Mesenchymal stem cell (in vitro differentiated cells and primary cell): ENCODE measurements around the gene CA9.

Source experiments
- DNase-seq: peaks from one replicate; pipeline ENCODE4 v3.0.0-alpha.2; 2013
- H2AFZ ChIP-seq: one replicate; pipeline ENCODE4 v1.6.1; 2013; ENCODE audit warnings: low read depth, mild to moderate bottlenecking, control low read depth, inconsistent platforms, low read length, moderate library complexity
- H2AK5ac ChIP-seq: 2 replicates; pipeline ENCODE4 v1.6.1; 2013; ENCODE audit warnings: low read length, moderate library complexity, mild to moderate bottlenecking, inconsistent platforms; ENCODE audit not compliant: severe bottlenecking
- H2BK120ac ChIP-seq: one replicate; pipeline ENCODE4 v1.6.1; 2013; ENCODE audit warnings: low read depth, mild to moderate bottlenecking, inconsistent platforms, low read length, moderate library complexity
- H2BK12ac ChIP-seq, 2 experiments: one replicate each; pipeline ENCODE4 v1.6.1; 2013; ENCODE audit warnings: inconsistent platforms in 2 of 2, low read length in 2 of 2, mild to moderate bottlenecking in 2 of 2, moderate library complexity in 2 of 2, control low read depth in 1 of 2
- H2BK15ac ChIP-seq: one replicate; pipeline ENCODE4 v1.6.1; 2013; ENCODE audit warnings: mild to moderate bottlenecking, low read depth, inconsistent platforms; ENCODE audit not compliant: poor library complexity, severe bottlenecking
- H2BK5ac ChIP-seq: 2 replicates; pipeline ENCODE4 v1.6.1; 2013; ENCODE audit warnings: low read depth, mild to moderate bottlenecking, low read length, control low read depth, inconsistent platforms; ENCODE audit not compliant: poor library complexity, severe bottlenecking
- H3K14ac ChIP-seq, 2 experiments: one replicate each; pipeline ENCODE4 v1.6.1; 2013; ENCODE audit warnings: inconsistent platforms in 2 of 2, low read length in 2 of 2, control low read depth in 1 of 2, mild to moderate bottlenecking in 1 of 2, moderate library complexity in 1 of 2
- H3K18ac ChIP-seq, 2 experiments: one replicate each; pipeline ENCODE4 v1.6.1; 2013; ENCODE audit warnings: inconsistent platforms in 2 of 2, low read length in 2 of 2, control low read depth in 1 of 2, low read depth in 1 of 2, mild to moderate bottlenecking in 1 of 2
- H3K23ac ChIP-seq, 2 experiments: one replicate each; pipeline ENCODE4 v1.6.1; 2013; ENCODE audit warnings: inconsistent platforms in 2 of 2, low read length in 2 of 2, mild to moderate bottlenecking in 2 of 2, moderate library complexity in 2 of 2, control low read depth in 1 of 2
- H3K27ac ChIP-seq: 2 replicates; pipeline ENCODE4 v1.5.1; 2013; ENCODE audit warnings: mild to moderate bottlenecking, moderate library complexity, low read length, control low read depth, inconsistent platforms; ENCODE audit not compliant: poor library complexity, severe bottlenecking
- H3K27me3 ChIP-seq, 2 experiments: 2 replicates each; pipeline versions ENCODE4 v1.6.1 to v1.7.0; 2013; ENCODE audit warnings: low read length in 2 of 2, mild to moderate bottlenecking in 2 of 2, moderate library complexity in 2 of 2, control low read depth in 1 of 2, inconsistent platforms in 1 of 2; ENCODE audit not compliant: control insufficient read depth in 1 of 2, insufficient read depth in 1 of 2
- H3K36me3 ChIP-seq, 2 experiments: 2 replicates each; pipeline versions ENCODE4 v1.6.1 to v1.7.0; 2013; ENCODE audit warnings: low read length in 2 of 2, control low read depth in 1 of 2, inconsistent platforms in 1 of 2, low read depth in 1 of 2, mild to moderate bottlenecking in 1 of 2; ENCODE audit not compliant: insufficient read depth in 2 of 2, control insufficient read depth in 1 of 2
- H3K4ac ChIP-seq, 2 experiments: one replicate each; pipeline ENCODE4 v1.6.1; 2013; ENCODE audit warnings: inconsistent platforms in 2 of 2, low read length in 2 of 2, mild to moderate bottlenecking in 2 of 2, moderate library complexity in 2 of 2, control low read depth in 1 of 2, low read depth in 1 of 2
- H3K4me1 ChIP-seq: 2 replicates; pipeline ENCODE4 v1.6.1; 2013; ENCODE audit warnings: low read depth, low read length, control low read depth; ENCODE audit not compliant: control insufficient read depth, insufficient read depth
- H3K4me2 ChIP-seq: 2 replicates; pipeline ENCODE4 v1.6.1; 2013; ENCODE audit warnings: low read length, mild to moderate bottlenecking, inconsistent platforms; ENCODE audit not compliant: poor library complexity, severe bottlenecking
- H3K4me3 ChIP-seq, 2 experiments: 2 replicates each; pipeline versions ENCODE4 v1.5.1 to v1.7.0; 2013; ENCODE audit warnings: low read length in 2 of 2, mild to moderate bottlenecking in 2 of 2, control low read depth in 1 of 2, low read depth in 1 of 2; ENCODE audit not compliant: insufficient read depth in 1 of 2
- H3K79me1 ChIP-seq: replicated peaks from 2 replicates; pipeline ENCODE4 v1.6.1; 2013; ENCODE audit warnings: mild to moderate bottlenecking, control low read depth, low read length, inconsistent platforms; ENCODE audit not compliant: poor library complexity, severe bottlenecking
- H3K9ac ChIP-seq: 2 replicates; pipeline ENCODE4 v1.7.0; 2013; ENCODE audit warnings: mild to moderate bottlenecking, low read length, moderate library complexity
- H3K9me3 ChIP-seq: 2 replicates; pipeline ENCODE4 v1.7.0; 2013; ENCODE audit warnings: mild to moderate bottlenecking, low read length; ENCODE audit not compliant: control insufficient read depth
- H4K8ac ChIP-seq: one replicate; pipeline ENCODE4 v1.6.1; 2013; ENCODE audit warnings: inconsistent platforms, mild to moderate bottlenecking, low read length, moderate library complexity
- H4K91ac ChIP-seq: one replicate; pipeline ENCODE4 v1.6.1; 2013; ENCODE audit warnings: mild to moderate bottlenecking, low read length, inconsistent platforms
- WGBS: methylation state at CpG from one replicate; pipeline ENCODE4 v1.1.7; 2013; ENCODE audit warnings: mixed read lengths; 5-methylcytosine and 5-hydroxymethylcytosine counted together

The CA9 gene

GRCh38 chr9:35691757-35692301 is 18.1 kb downstream of the CA9 start:
- Histone ChIP-seq H2BK5ac (no peak overlapping the region), H3K36me3 (peaks cover 28 to 30% of the 10 kb centered on the region in 2 experiments), H3K4me3 (peak overlapping the region in 1 of 2 experiments; percentile 87), H4K91ac (no peak overlapping the region), H3K27me3 (no peaks in the 10 kb centered on the region), H3K4me2 (peak overlapping the region; percentile 13), H3K79me1 (peaks cover 4% of the 10 kb centered on the region), H2AFZ (no peak overlapping the region), H3K14ac (no peak overlapping the region), H3K4ac (peak overlapping the region in 1 of 2 experiments; percentile 52), H3K4me1 (peaks cover 17% of the 10 kb centered on the region), H3K9me3 (no peaks in the 10 kb centered on the region), H4K8ac (no peak overlapping the region), H2AK5ac (no peak overlapping the region), H2BK120ac (no peak overlapping the region), H2BK12ac (peak overlapping the region in 1 of 2 experiments; percentile 45), H3K18ac (no peak overlapping the region), H2BK15ac (no peak overlapping the region), H3K23ac (no peak overlapping the region), H3K9ac (peak overlapping the region; percentile 92), H3K27ac (peak overlapping the region; percentile 94)
- WGBS: 66% methylated on average over 13 of the region's 13 CpGs
- no peak for DNase-seq

GRCh38 chr9:35695943-35696401 is 22.2 kb downstream of the CA9 start:
- WGBS: 100% methylated on average over 3 of the region's 3 CpGs
- Histone ChIP-seq H3K27ac (no peak overlapping the region), H3K18ac (no peak overlapping the region)

GRCh38 chr9:35696520-35697215 is 22.9 kb downstream of the CA9 start:
- Histone ChIP-seq H2AFZ (no peak overlapping the region), H3K4me3 (no peak overlapping the region), H3K27ac (no peak overlapping the region), H3K14ac (no peak overlapping the region), H3K9me3 (no peaks in the 10 kb centered on the region), H3K4me2 (no peak overlapping the region), H3K9ac (no peak overlapping the region), H3K4ac (no peak overlapping the region), H4K91ac (no peak overlapping the region), H3K18ac (no peak overlapping the region), H2AK5ac (no peak overlapping the region), H3K27me3 (no peaks in the 10 kb centered on the region), H2BK15ac (no peak overlapping the region), H3K79me1 (peaks cover 4% of the 10 kb centered on the region), H3K23ac (no peak overlapping the region), H2BK12ac (no peak overlapping the region), H3K4me1 (no peaks in the 10 kb centered on the region), H2BK120ac (no peak overlapping the region), H2BK5ac (no peak overlapping the region), H3K36me3 (peaks cover 55 to 62% of the 10 kb centered on the region in 2 experiments), H4K8ac (no peak overlapping the region)
- peak; percentile 61 for DNase-seq
- WGBS: 62% methylated on average over 9 of the region's 9 CpGs

More at GRCh38 chr9:35695943-35696401, 22.2 kb downstream of the CA9 start:
- Histone ChIP-seq H2BK15ac (no peak overlapping the region), H3K4me3 (no peak overlapping the region), H3K9me3 (no peaks in the 10 kb centered on the region), H3K4me1 (peaks cover 3% of the 10 kb centered on the region), H4K8ac (no peak overlapping the region), H2AFZ (no peak overlapping the region), H2BK5ac (no peak overlapping the region), H2BK120ac (no peak overlapping the region), H3K27me3 (no peaks in the 10 kb centered on the region), H3K36me3 (peaks cover 52 to 55% of the 10 kb centered on the region in 2 experiments), H3K23ac (no peak overlapping the region), H2AK5ac (no peak overlapping the region), H3K4ac (no peak overlapping the region), H3K4me2 (no peak overlapping the region), H3K14ac (no peak overlapping the region), H3K9ac (no peak overlapping the region), H2BK12ac (no peak overlapping the region), H4K91ac (no peak overlapping the region), H3K79me1 (peaks cover 4% of the 10 kb centered on the region)
- DNase-seq: no peak

DNA sequence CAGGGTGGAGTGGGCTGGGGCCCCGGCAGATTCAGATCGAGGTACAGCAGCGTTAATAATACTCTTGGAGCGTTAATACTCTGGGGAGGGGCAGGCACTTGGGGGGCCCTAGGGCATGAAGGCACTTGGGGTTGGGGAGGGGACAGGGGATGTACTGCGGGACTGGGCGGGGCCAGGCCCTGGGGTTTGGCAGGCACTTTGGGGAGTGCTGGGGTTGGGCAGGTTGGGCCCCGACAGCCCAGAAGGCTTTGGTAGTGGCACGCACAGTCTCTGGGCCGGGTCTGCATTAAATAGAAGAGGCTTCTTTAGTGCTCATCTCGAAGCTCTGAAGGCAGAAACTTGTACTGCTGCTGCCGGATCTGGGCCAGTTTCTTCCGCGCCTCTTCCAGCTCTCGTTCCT is 23.8 kb downstream of the CA9 start:
- H3K36me3 ChIP-seq: peaks cover 60 to 69% of the 10 kb centered on the region in 2 experiments
- H4K8ac ChIP-seq: no peak overlapping the region
- no peak overlapping the region for H2BK12ac ChIP-seq
- no peaks in the 10 kb centered on the region for H3K27me3 ChIP-seq
- no peaks in the 10 kb centered on the region for H3K9me3 ChIP-seq
- H4K91ac ChIP-seq: no peak overlapping the region
- H3K23ac ChIP-seq: no peak overlapping the region
- H2AFZ ChIP-seq: no peak overlapping the region
- H2BK5ac ChIP-seq: no peak overlapping the region
- peaks cover 4% of the 10 kb centered on the region for H3K79me1 ChIP-seq
- H2BK15ac ChIP-seq: no peak overlapping the region
- no peak overlapping the region for H3K9ac ChIP-seq
- no peaks in the 10 kb centered on the region for H3K4me1 ChIP-seq
- H3K18ac ChIP-seq: no peak overlapping the region
- no peak overlapping the region for H3K4me2 ChIP-seq
- no peak overlapping the region for H3K4me3 ChIP-seq
- H2BK120ac ChIP-seq: no peak overlapping the region
- 96% methylated on average over 14 of the region's 14 CpGs for WGBS
- H3K14ac ChIP-seq: no peak overlapping the region
- H2AK5ac ChIP-seq: no peak overlapping the region
- no peak for DNase-seq
- no peak overlapping the region for H3K27ac ChIP-seq
- H3K4ac ChIP-seq: no peak overlapping the region
